WI38 (cell line): Measurements from ENCODE around the gene PTPRG.

Experiments used
- H3K4me3 ChIP-seq: 2 replicates; pipeline ENCODE4 v1.5.1; 2011; ENCODE audit warnings: low read depth, mild to moderate bottlenecking, control low read depth, low read length
- CTCF ChIP-seq: IDR thresholded peaks from 2 replicates; pipeline ENCODE4 v1.5.1; 2012; ENCODE audit warnings: low read depth, mild to moderate bottlenecking, control low read depth, low read length

PTPRG gene

DNA sequence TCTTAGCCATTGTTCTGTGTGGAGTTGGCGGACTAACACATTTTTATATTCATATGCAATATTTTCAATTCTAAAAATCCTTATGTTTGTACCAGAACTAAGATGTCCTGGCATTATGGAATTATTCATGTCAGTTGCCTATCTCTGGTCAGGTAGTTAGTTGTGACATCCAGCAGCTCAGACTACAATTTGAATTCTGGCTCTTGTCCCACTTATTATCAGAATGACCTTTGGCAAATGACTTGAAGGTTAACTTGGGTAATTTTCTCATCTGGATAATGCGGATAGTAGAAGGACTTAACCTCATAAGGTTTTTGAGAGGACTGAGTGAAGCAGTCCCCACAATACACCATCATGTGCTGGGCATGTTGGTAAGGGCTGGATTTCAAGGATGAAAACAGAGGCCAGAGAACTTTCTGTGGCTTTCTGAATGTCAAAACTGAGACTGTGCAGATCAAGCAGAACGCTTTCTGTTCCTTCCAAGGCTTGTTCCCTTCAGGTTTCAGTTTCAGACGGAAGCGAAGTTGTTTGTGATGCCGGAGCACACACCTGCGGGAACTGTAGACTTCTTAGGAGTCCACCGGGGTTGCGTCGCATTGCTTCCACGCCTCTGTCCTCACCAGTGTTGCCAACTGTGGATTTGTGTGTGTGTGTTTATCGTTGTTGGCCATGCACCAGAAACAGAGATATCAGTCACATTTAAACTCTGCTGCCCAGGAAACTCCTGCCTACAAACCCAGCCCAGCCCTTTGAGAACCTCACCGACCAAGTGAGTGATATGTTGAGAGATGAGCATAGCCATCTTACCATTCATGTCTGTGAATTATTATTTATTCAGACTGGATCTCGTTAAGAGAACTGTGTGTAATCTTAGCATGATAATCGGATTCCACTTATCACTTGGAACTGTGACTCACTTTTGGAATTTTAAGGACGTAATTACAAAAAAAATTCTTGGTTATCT, 76.0 kb downstream of the PTPRG start:
- H3K4me3 ChIP-seq = no peak overlapping the region
- TF ChIP-seq CTCF = no peak

DNA sequence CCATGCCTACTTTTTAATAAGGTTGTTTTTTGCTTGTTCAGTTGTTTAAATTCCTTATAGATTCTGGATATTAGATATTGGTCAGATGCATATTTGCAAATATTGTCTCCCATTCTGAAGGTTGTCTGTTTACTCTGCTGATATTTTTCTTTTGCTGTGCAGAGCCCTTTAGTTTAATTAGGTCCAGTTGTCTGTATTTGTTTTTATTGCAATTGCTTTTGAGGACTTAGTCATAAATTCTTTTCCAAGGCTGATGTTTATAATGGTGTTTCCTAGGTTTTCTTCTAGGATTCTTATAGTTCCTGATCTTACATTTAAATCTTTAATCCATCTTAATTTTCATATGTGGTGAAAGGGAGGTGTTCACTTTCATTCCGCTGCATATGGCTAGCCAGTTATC, 77.4 kb downstream of the PTPRG start:
- no peak overlapping the region for H3K4me3 ChIP-seq

DNA sequence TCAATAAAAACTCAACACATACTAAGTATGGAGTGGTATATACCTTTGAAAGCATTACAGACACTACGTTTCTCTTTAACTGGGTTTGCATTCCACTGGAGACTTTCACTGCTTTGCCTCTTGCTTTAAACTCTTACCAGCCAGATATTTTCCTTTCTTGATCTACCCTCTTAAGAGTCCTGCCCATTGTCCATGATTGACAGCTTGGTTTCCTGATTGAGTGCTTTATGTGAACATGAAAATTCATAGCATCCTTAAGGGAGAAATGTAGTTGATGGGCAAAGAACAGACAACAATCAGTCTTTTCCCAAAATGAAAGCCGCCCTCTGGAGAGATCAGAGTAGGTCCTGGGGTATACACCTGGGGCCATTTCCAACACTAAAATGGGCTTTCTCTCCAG, 78.6 kb downstream of the PTPRG start:
- H3K4me3 ChIP-seq = no peak overlapping the region
- TF ChIP-seq CTCF = no peak

More for the DNA sequence above, 77.4 kb downstream of the PTPRG start:
- no peak for TF ChIP-seq CTCF

- TF ChIP-seq CTCF = no peak
- H3K4me3 ChIP-seq = no peak overlapping the region
These were observed 83.8 kb downstream of the PTPRG start for GRCh38 chr3:61645148-61645547.

DNA sequence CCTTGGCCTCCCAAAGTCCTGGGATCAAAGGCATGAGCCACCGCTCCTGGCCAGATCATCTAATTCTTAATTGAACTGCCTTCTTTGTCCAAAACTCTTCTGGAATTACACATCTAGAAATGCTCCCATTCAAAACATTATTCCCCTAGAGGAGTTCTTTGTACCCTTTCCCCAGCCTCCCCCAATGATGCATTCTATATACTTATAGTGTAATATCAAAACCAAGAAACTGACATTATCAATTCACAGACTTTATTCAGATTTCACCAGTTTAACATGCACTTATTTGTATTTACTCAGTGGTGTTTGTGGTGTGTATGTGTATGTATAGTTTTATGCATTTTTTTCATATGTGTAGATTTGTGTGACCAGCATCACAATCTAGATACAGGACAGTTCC, 85.0 kb downstream of the PTPRG start:
- no peak for TF ChIP-seq CTCF
- no peak overlapping the region for H3K4me3 ChIP-seq

- no peak overlapping the region for H3K4me3 ChIP-seq
- no peak for TF ChIP-seq CTCF
These were observed 85.6 kb downstream of the PTPRG start for GRCh38 chr3:61646851-61647525.

DNA sequence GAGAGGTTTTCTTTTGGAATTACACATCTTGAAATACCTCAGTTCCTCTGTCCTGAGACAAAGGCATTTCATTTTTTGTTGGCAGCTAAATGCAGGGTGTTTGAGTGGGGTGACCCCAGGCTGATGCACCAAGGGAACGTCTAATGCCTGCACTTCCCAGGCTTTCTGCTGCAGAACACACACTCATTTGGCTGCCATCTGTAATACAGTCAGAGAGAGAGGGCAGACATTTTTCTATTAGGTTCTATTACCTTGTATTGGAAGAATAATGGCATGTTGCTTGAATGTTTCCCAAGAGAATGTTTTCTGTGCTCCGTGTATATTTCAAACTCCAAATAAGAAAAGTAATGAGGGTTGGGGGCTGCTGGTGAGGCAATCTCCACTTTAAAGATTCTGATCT, 87.1 kb downstream of the PTPRG start:
- no peak for TF ChIP-seq CTCF

More for the DNA sequence above, 87.1 kb downstream of the PTPRG start:
- no peak overlapping the region for H3K4me3 ChIP-seq
